K562 (cell line): Measurements from ENCODE around the gene MBOAT7. TPM values are rescaled to one million over a fixed set of nuclear protein-coding genes. Genes with fewer than 3 reads are reported as not detected.

Source experiments
- C11orf30 ChIP-seq: fragments of 450-650 bp; IDR thresholded peaks from 2 replicates; pipeline ENCODE4 v1.6.1; 2016; ENCODE audit warnings: low read depth, mild to moderate bottlenecking
- CSDE1 ChIP-seq, 2 experiments: fragments of 450-650 bp; IDR thresholded peaks; 2 replicates each; pipeline ENCODE4 v1.6.1; 2016; ENCODE audit warnings: mild to moderate bottlenecking in 1 of 2
- EGR1 ChIP-seq: fragments of 450-650 bp; conservative IDR thresholded peaks from 2 replicates; pipeline ENCODE4 v1.6.1; 2017; ENCODE audit warnings: mild to moderate bottlenecking
- GABPB1 ChIP-seq: sonication (generic); formaldehyde crosslinking; IDR thresholded peaks from 2 replicates; pipeline ENCODE4 v1.8.0; 2022; ENCODE audit warnings: mild to moderate bottlenecking, missing genetic modification reagents
- HNRNPUL1 ChIP-seq: fragments of 200-400 bp; formaldehyde crosslinking; IDR thresholded peaks from 2 replicates; pipeline ENCODE4 v1.6.1; 2017; ENCODE audit warnings: low read length
- KDM2B ChIP-seq: fragments of 250-450 bp; sonication (Bioruptor Pico); IDR thresholded peaks from 2 replicates; pipeline ENCODE4 v1.8.0; 2021; ENCODE audit warnings: mild to moderate bottlenecking, moderate library complexity
- KLF1 ChIP-seq: fragments of 450-650 bp; IDR thresholded peaks from 2 replicates; pipeline ENCODE4 v1.6.1; 2016; ENCODE audit warnings: missing genetic modification characterization, missing compliant biosample characterization
- KLF16 ChIP-seq: IDR thresholded peaks from 2 replicates; pipeline ENCODE4 v1.6.1; 2016; ENCODE audit warnings: antibody characterized with exemption
- LARP7 ChIP-seq: fragments of 450-650 bp; IDR thresholded peaks from 2 replicates; pipeline ENCODE4 v1.6.1; 2016
- MTA2 ChIP-seq: fragments of 450-650 bp; IDR thresholded peaks from 2 replicates; pipeline ENCODE4 v1.6.1; 2016; ENCODE audit warnings: low read depth
- NCOA2 ChIP-seq, 2 experiments: fragments of 450-650 bp; IDR thresholded peaks; 2 replicates each; pipeline ENCODE4 v1.6.1; 2018; ENCODE audit warnings: mild to moderate bottlenecking in 2 of 2, moderate library complexity in 1 of 2; ENCODE audit not compliant: partially characterized antibody in 2 of 2
- SLC30A9 ChIP-seq: fragments of 250-450 bp; sonication (Bioruptor Pico); IDR thresholded peaks from 2 replicates; pipeline ENCODE4 v1.8.0; 2022; ENCODE audit warnings: mild to moderate bottlenecking, moderate library complexity
- SP2 ChIP-seq: IDR thresholded peaks from 2 replicates; pipeline ENCODE4 v1.6.1; 2011; ENCODE audit warnings: mild to moderate bottlenecking, low read depth, low read length, moderate library complexity; ENCODE audit not compliant: poor library complexity, severe bottlenecking; ENCODE audit errors: extremely low read depth
- ZNF143 ChIP-seq: sonication (generic); formaldehyde crosslinking; IDR thresholded peaks from 2 replicates; pipeline ENCODE4 v1.9.0; 2022; ENCODE audit warnings: mild to moderate bottlenecking, missing genetic modification reagents
- ZNF146 ChIP-seq: IDR thresholded peaks from one replicate; pipeline ENCODE4 v1.6.1; 2018; ENCODE audit warnings: missing compliant biosample characterization; ENCODE audit not compliant: unreplicated experiment
- ZNF436 ChIP-seq: fragments of 250-450, 450-650 bp; sonication (Bioruptor Pico); formaldehyde crosslinking; IDR thresholded peaks from 2 replicates; pipeline ENCODE4 v1.7.0; 2020; ENCODE audit warnings: mild to moderate bottlenecking
- ZNF589 ChIP-seq: fragments of 200-800 bp; sonication (Bioruptor generic); IDR thresholded peaks from 2 replicates; pipeline ENCODE4 v1.6.1; 2016; ENCODE audit warnings: low read depth, missing genetic modification characterization, missing compliant biosample characterization
- ZNF76 ChIP-seq: fragments of 250-450 bp; sonication (Bioruptor Pico); IDR thresholded peaks from 2 replicates; pipeline ENCODE4 v1.4.0; 2020; ENCODE audit warnings: mild to moderate bottlenecking, moderate library complexity, borderline replicate concordance
- polyA plus RNA-seq, 8 experiments: library from polyadenylated mRNA; depleted of rRNA in 4 of 8; stranded (reverse) in 5 of 8; unstranded in 3 of 8; fragments of >200 nt; fragmentation: Nextera tagmentation in 2 of 8; fragmentation: Illumina TruSeq in 1 of 8; extraction: Ambion mirVana in 2 of 8; extraction: Trizol in 1 of 8; gene quantifications; 2 replicates each; pipeline versions ENCODE4 v1.2.1 to v1.2.3, GENCODE V29; 2011 to 2014; ENCODE audit warnings: inconsistent platforms in 1 of 8, missing spikeins in 1 of 8
- total RNA-seq, 7 experiments: library from RNA; depleted of rRNA in 6 of 7; stranded (reverse); fragments of >200 nt in 6 of 7; fragmentation: Illumina TruSeq in 2 of 7; extraction: Trizol in 2 of 7; gene quantifications; 2 replicates each; pipeline versions ENCODE4 v1.2.1 to v1.2.3, GENCODE V29; 2011 to 2021; ENCODE audit warnings: low replicate concordance in 1 of 7
- TF ChIP-seq, protein P1 (sequence below): IDR thresholded peaks from 2 replicates; pipeline ENCODE4 v1.6.1; 2011; ENCODE audit warnings: borderline replicate concordance, low read depth, mild to moderate bottlenecking, moderate library complexity, low read length; ENCODE audit not compliant: insufficient read depth, poor library complexity, severe bottlenecking
- TF ChIP-seq, protein P2 (sequence below): fragments of 450-650 bp; formaldehyde crosslinking; IDR thresholded peaks from 2 replicates; pipeline ENCODE4 v1.4.0; 2020; ENCODE audit warnings: mild to moderate bottlenecking, moderate library complexity
- TF ChIP-seq, protein P3 (sequence below): fragments of 450-650 bp; formaldehyde crosslinking; conservative IDR thresholded peaks from 2 replicates; pipeline ENCODE4 v1.4.0; 2022; ENCODE audit warnings: mild to moderate bottlenecking, missing genetic modification characterization
- TF ChIP-seq, protein P4 (sequence below): sonication (generic); formaldehyde crosslinking; IDR thresholded peaks from 2 replicates; pipeline ENCODE4 v1.8.1; 2023; ENCODE audit warnings: mild to moderate bottlenecking, missing genetic modification reagents

Gene MBOAT7
- total and polyA plus RNA-seq, 9 of the 15 experiments (the other 6 are each of a cell fraction or from before 2014, with no cell fraction given) = 1.4 to 153 (median 56.1) TPM

DNA sequence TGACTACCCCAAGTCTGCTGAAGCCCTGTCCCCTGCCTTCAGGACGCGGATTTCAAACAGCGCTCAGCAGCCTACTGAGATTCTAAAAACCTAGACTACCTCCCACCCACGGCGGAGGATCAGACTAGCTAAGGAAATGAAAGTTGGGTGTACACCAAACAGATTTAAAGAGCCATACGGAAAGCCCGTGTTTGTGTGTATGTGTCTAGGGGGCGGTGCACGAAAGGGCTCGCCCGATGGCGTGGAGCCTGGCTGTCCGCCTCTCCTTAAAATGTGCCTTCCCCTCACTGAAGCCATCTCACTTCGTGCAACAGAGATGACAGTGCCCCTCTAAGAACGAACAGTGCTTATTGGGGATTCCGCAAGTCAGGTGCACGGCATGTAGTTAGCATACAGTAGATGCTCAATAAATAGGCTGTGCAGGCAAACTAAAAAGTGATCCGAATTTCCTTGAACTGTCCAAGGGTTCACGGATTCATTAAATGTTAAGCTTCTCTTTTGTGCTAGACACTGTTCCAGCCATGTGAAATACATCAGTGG, 30.5 kb downstream of the MBOAT7 start (continued):
- TF ChIP-seq, protein P1, sequence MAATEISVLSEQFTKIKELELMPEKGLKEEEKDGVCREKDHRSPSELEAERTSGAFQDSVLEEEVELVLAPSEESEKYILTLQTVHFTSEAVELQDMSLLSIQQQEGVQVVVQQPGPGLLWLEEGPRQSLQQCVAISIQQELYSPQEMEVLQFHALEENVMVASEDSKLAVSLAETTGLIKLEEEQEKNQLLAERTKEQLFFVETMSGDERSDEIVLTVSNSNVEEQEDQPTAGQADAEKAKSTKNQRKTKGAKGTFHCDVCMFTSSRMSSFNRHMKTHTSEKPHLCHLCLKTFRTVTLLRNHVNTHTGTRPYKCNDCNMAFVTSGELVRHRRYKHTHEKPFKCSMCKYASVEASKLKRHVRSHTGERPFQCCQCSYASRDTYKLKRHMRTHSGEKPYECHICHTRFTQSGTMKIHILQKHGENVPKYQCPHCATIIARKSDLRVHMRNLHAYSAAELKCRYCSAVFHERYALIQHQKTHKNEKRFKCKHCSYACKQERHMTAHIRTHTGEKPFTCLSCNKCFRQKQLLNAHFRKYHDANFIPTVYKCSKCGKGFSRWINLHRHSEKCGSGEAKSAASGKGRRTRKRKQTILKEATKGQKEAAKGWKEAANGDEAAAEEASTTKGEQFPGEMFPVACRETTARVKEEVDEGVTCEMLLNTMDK = no peak
- TF ChIP-seq ZNF143 (CRISPR knock-in tag) = 0 out of 2 replicates have a peak, but pooled peaks have one; percentile 10
- no peak for TF ChIP-seq EGR1
- TF ChIP-seq ZNF436 (CRISPR knock-in tag) = no peak
- TF ChIP-seq, protein P2, sequence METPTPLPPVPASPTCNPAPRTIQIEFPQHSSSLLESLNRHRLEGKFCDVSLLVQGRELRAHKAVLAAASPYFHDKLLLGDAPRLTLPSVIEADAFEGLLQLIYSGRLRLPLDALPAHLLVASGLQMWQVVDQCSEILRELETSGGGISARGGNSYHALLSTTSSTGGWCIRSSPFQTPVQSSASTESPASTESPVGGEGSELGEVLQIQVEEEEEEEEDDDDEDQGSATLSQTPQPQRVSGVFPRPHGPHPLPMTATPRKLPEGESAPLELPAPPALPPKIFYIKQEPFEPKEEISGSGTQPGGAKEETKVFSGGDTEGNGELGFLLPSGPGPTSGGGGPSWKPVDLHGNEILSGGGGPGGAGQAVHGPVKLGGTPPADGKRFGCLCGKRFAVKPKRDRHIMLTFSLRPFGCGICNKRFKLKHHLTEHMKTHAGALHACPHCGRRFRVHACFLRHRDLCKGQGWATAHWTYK (CRISPR knock-in tag) = 0 out of 2 replicates have a peak, but pooled peaks have one; percentile 40
- no peak for TF ChIP-seq HNRNPUL1
- peak; percentile 33; the same call in 1 of the 2 replicates for TF ChIP-seq ZNF76
- no peak for TF ChIP-seq SLC30A9 (CRISPR knock-in tag)
- TF ChIP-seq SP2 = no peak
- TF ChIP-seq, protein P3, sequence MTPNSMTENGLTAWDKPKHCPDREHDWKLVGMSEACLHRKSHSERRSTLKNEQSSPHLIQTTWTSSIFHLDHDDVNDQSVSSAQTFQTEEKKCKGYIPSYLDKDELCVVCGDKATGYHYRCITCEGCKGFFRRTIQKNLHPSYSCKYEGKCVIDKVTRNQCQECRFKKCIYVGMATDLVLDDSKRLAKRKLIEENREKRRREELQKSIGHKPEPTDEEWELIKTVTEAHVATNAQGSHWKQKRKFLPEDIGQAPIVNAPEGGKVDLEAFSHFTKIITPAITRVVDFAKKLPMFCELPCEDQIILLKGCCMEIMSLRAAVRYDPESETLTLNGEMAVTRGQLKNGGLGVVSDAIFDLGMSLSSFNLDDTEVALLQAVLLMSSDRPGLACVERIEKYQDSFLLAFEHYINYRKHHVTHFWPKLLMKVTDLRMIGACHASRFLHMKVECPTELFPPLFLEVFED (CRISPR knock-in tag) = 0 out of 2 replicates have a peak, but pooled peaks have one; percentile 19
- no peak for TF ChIP-seq LARP7
- TF ChIP-seq KLF1 (tag) = no peak
- TF ChIP-seq, protein P4, sequence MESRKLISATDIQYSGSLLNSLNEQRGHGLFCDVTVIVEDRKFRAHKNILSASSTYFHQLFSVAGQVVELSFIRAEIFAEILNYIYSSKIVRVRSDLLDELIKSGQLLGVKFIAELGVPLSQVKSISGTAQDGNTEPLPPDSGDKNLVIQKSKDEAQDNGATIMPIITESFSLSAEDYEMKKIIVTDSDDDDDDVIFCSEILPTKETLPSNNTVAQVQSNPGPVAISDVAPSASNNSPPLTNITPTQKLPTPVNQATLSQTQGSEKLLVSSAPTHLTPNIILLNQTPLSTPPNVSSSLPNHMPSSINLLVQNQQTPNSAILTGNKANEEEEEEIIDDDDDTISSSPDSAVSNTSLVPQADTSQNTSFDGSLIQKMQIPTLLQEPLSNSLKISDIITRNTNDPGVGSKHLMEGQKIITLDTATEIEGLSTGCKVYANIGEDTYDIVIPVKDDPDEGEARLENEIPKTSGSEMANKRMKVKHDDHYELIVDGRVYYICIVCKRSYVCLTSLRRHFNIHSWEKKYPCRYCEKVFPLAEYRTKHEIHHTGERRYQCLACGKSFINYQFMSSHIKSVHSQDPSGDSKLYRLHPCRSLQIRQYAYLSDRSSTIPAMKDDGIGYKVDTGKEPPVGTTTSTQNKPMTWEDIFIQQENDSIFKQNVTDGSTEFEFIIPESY (CRISPR knock-in tag) = no peak
- no peak for TF ChIP-seq MTA2
- no peak for TF ChIP-seq GABPB1 (CRISPR knock-in tag)
- no peak for TF ChIP-seq KLF16
- no peak for TF ChIP-seq C11orf30
- TF ChIP-seq ZNF146 (CRISPR knock-in tag) = no peak
- TF ChIP-seq CSDE1 (IDR thresholded peaks at IDR 0.05) = no peak
- 0 out of 2 replicates have a peak, but pooled peaks have one; percentile 3 for TF ChIP-seq KDM2B (CRISPR knock-in tag)
- 0 out of 2 replicates have a peak, but pooled peaks have one; percentile 37 for TF ChIP-seq ZNF589 (CRISPR knock-in tag)
- TF ChIP-seq NCOA2 (IDR thresholded peaks at IDR 0.05; ENCODE audit: partially characterized antibody in 2 of 2) = no peak
